ENCODE data around the gene PPFIA2. TPM values are rescaled to one million over a fixed set of nuclear protein-coding genes. Genes with fewer than 3 reads are reported as not detected.

The PPFIA2 gene
- not detected for polyA plus RNA-seq

DNA sequence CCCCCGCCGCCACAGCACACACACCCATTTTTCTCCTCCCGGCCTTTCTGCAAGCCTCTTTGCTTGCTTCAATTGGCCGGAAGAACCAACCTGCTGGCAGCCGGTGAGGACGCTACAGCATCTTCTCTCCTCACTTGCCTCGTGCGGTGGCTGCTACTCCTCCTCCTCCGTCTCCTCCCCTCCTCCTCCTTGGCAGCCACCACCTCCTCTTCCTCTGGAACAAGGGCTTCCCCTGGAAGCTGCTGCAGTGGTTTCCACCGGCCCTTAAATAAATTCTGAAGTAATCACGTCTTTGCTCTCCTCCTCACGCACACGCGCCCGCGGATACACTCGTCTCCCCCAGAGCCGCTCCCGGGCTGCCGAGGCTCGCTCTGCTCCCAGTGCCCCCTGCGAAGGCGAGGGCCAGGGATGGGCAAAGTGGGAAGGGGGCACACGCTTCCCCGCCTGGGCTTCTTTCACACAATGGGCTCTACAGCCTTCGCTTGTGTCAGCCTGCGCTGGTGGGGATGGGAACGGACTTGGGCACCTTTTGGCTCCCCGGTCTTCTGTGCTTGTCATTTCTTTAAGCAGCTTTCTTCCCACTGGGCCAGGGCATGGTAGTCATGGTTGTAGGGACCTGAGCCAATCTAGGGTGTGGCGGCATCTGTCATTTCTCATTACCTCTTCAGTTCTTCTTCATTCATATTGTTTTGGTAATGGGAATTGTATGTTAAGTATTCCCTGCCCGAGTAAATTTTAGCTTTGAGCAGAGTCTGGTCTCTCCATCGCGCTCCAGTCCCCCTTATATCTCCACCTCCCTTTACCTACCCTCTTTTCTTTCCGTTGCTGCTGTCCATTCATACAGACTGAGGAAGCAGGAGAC, at the start of gene PPFIA2:
Gene PPFIA2, minus strand, starts transcription at position 161 of the 862 bp plus-strand sequence.
- peaks cover 0 to 4% (median 3%) of the 10 kb centered on the region in 3 donors for H3K9me3 Mint-ChIP-seq
- H3K27ac Mint-ChIP-seq, result no peak within 1 kb of the TSS
- peak within 1 kb of the TSS in 1 of 4 donors; percentile 81 for H3K4me3 Mint-ChIP-seq
- no peaks in the 10 kb centered on the region for H3K36me3 Mint-ChIP-seq
- peaks cover 0 to 4% (median 2%) of the 10 kb centered on the region in 3 donors for H3K4me1 Mint-ChIP-seq
- H3K27me3 Mint-ChIP-seq, result peaks cover 16% of the 10 kb centered on the region

DNA sequence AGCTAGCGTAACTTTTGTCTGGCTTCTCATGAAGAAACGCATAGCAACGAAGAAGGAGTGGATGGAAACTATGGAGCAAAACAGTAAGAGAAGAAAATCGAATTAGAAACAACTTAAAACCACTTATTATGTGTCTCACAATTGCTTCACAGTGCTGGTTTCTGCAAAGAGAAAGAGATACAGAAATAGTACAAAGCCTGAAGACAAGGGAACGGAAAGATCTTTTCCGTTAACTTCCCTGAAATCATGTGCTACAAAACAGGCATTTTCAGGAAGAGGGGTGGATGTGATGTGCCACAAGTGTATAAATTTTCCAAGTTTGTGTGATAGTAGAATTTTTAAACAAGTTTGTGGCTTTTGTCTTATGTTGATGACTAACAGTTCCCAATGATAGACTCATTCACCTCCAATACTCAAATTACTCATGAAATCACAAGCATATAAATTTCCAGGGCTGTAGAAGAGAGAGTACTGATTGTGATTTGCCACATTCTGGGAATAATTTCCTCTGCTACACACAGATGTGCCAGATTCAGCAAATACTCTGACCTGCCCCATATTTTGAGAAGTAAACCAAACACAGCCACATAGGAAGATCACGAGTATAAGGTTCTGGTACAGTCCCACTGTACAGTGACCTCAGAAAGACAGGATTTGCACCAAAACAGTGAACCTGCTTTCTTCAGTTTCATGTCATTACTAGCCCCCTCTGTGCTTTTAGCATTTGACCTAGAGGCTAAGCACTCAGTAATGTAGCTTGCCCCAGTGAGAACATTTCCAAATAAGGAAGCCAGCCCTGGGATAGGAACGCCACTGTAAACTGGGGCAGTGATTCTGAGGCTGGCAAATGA, 41.4 kb upstream of the PPFIA2 start:
- Mint-ChIP-seq H3K27ac (no peak overlapping the region), H3K27me3 (no peaks in the 10 kb centered on the region), H3K36me3 (no peaks in the 10 kb centered on the region), H3K4me1 (no peaks in the 10 kb centered on the region), H3K4me3 (no peak overlapping the region), H3K9me3 (peaks cover 0 to 7% (median 3%) of the 10 kb centered on the region in 3 donors)

DNA sequence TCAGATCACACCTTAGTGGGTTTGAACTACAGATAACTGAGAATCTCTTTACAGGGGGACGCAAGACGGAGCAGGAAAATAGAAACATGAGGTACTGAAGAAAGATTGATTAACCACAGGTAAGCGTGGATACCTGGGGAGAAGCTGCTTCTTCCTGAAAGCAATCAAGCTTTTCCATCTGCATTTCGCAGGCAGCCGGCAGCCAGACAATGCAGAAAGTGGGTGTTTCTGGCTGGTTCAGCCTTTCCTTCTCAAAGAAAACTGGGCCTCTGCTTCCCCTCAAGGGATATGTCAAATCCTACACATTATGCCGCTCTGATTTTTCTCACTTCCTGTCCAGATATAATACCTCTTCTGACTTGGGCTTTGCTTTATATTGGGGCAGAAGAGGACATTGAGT, 39.1 kb upstream of the PPFIA2 start:
- Mint-ChIP-seq H3K27me3 (no peaks in the 10 kb centered on the region), H3K27ac (no peak overlapping the region), H3K4me3 (no peak overlapping the region), H3K4me1 (no peaks in the 10 kb centered on the region), H3K9me3 (peaks cover 0 to 11% (median 1%) of the 10 kb centered on the region in 3 donors), H3K36me3 (no peaks in the 10 kb centered on the region)

DNA sequence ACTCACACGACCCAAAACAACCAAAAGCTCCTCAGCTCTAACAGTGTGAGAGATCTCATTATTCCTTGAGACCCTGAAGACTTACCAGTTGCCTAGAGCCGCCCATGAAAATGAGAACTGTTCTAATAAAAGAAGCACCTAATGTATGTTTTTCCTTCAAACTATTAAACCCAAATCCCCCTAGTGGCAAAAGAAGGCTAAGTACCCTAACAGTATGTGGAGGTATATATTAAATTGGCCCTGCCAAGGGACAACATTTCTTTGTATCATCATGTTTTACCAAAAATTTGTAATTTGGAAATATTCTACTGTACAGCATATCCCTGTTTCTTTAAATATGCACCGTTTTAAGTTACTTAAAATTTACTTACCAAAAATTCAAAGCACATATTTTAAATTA, 38.0 kb upstream of the PPFIA2 start:
- Mint-ChIP-seq H3K36me3 (no peaks in the 10 kb centered on the region), H3K27ac (no peak overlapping the region), H3K4me1 (no peaks in the 10 kb centered on the region), H3K9me3 (peaks cover 0 to 11% (median 3%) of the 10 kb centered on the region in 3 donors), H3K4me3 (no peak overlapping the region), H3K27me3 (no peaks in the 10 kb centered on the region)

DNA sequence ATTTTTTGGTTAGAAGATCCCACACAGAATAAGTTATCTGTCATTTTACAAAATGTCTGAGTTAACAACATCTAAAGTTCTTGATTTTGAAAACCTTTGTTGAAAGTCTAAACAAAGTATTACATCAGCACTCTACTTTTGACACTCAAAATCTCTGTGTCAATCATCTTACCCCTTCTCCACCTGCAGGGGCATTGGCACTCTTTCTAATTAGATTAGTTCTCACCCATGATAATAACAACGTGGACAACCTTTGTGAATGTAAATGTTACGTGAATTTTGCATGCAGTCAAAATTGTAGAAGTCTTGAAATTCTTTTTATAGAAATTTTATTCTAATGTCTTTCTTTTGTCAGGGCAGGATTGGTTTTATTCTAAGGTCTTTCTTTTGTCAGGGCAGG, 33.5 kb upstream of the PPFIA2 start:
- Mint-ChIP-seq H3K4me1 (no peaks in the 10 kb centered on the region), H3K27ac (no peak overlapping the region), H3K9me3 (peaks cover 0 to 5% (median 2%) of the 10 kb centered on the region in 3 donors), H3K27me3 (no peaks in the 10 kb centered on the region), H3K36me3 (no peaks in the 10 kb centered on the region), H3K4me3 (no peak overlapping the region)

DNA sequence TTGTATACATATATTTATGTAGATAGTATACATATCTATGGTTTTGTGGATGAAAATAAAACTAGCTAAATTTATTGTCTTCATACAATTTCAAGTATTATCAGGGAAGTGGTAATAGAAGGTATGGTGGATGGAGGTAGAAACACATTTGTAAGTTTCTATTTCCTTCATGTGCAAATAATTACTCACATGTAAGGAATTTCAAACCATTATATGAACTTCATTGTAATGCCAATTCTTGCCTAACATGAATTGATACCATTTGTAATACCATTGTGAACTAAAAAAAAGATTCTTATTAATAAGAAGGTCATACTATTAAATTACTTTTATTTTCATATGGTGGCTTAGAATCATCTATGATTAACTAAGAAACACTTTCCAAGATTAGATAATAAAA, 20.1 kb upstream of the PPFIA2 start:
- H3K4me1 Mint-ChIP-seq, result no peaks in the 10 kb centered on the region

DNA sequence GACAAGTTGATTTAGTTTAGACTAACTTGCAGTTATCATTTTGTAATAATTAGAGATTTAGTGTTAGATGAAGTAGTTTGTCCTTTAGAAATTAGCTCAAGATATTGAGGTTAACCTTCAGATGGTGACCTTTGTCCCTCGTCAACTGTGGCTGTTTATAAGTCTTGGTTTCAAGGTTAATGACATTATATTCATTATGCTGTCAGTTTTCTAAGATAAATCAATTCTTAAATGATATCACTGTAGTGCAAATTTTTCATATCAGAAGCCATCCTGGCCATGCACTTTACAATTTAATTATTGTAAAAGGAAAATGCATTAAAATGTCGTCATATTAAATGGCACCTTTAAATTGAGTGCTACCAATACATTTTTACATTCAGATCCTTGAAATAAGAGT, 19.6 kb upstream of the PPFIA2 start:
- Mint-ChIP-seq H3K27ac (no peak overlapping the region), H3K9me3 (peaks cover 0 to 3% (median 0%) of the 10 kb centered on the region in 3 donors), H3K4me3 (no peak overlapping the region), H3K27me3 (no peaks in the 10 kb centered on the region), H3K36me3 (no peaks in the 10 kb centered on the region), H3K4me1 (no peaks in the 10 kb centered on the region)

More for the DNA sequence above, 20.1 kb upstream of the PPFIA2 start:
- Mint-ChIP-seq H3K27ac (no peak overlapping the region), H3K4me3 (no peak overlapping the region), H3K36me3 (no peaks in the 10 kb centered on the region), H3K9me3 (peaks cover 0 to 3% (median 0%) of the 10 kb centered on the region in 3 donors), H3K27me3 (no peaks in the 10 kb centered on the region)

DNA sequence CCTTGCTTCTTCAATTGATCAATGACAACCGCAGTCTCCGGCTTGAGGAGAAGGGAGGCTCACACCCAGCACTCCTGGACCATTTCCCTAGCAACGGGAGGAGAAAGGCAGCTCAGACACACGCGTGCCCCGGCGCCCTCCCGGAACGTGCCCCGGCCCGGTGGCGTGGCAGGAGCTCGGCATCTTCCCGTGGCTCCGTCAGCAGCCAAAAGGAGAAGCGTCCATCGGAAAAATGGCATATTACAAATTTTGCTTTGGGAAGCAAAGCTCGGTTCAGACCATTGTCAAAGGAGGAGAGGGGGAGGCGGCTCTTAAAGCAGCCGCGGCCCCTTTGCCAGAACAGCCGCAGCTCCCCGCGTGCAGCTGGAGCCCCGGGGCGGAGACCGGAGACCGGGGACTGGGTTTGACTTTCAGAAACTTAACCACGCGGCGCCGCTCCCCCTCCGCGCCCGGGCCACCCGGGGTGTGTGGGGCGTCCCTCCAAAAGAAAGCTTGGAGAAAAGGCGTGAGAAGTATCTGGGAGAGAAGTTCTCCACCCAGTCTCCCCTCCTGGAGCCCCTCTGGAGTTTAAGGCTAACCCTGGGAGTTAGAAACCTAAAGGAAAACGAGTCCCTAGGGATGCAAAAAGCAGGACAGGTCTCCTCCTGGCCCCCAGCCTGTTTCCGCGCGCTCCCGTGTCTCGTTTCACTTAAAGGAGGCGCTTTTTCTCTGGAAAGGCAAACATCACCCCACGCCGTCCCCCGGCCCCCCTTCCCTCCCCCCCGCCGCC, 545 bp downstream of the PPFIA2 start:
- Mint-ChIP-seq H3K9me3 (peaks cover 0 to 4% (median 3%) of the 10 kb centered on the region in 3 donors), H3K36me3 (no peaks in the 10 kb centered on the region), H3K27me3 (peaks cover 16% of the 10 kb centered on the region), H3K4me1 (peaks cover 0 to 4% (median 2%) of the 10 kb centered on the region in 3 donors), H3K27ac (no peak overlapping the region), H3K4me3 (peak overlapping the region in 1 of 4 donors; percentile 81)

DNA sequence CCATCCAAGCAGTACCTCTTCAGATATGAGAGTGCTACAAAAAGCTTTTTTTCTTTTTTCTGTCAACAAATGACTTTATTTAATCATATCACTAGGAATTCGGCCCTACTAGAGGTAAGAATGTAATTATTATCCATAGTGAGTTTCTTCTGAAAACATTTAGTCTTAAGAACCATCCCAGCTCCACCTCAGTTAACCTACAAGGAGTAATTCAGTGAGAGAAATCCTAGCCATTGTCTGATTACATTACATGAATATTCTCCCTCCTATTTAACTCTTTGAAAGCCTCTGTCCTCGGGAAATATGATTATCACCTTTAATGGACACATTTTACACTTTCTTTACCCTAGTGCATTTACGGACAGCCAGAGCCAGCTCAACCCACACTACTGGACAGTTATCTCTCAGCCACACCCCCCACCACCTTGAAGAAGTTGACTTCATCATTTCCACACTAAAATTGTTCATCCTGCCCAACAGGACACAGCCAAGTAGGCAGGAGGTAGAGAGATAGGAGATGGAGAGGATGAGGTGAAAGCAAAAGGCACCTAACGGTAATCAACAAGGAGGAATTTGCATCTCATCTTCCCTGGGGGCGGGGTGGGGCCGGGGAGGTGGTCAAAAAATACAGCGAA, 1.3 kb downstream of the PPFIA2 start:
- Mint-ChIP-seq H3K4me3 (peak overlapping the region in 2 of 4 donors; percentile 53 to 81), H3K27me3 (peaks cover 16% of the 10 kb centered on the region), H3K27ac (no peak overlapping the region), H3K9me3 (peaks cover 0 to 3% (median 0%) of the 10 kb centered on the region in 3 donors), H3K36me3 (no peaks in the 10 kb centered on the region), H3K4me1 (peaks cover 0 to 4% (median 2%) of the 10 kb centered on the region in 3 donors)

DNA sequence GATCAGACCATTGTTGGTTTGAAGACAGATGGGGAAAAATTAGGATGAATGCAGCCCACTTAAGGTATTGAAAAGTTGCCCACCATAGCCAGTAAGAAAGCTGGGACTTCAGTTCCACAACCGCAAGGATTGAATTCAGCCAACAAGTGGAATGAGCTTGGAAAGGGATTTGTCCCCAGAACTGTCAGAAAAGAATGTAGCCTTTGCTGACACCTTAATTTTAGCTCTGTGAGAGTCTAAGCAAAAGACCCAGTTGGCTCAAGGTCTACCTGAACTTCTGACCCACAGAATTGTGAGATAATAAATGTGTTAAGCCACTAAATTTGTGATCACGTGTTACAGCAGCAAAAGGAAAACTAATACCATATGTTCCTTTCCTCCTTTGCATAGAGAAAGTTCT, 29.4 kb downstream of the PPFIA2 start:
- H3K36me3 Mint-ChIP-seq, result no peaks in the 10 kb centered on the region

DNA sequence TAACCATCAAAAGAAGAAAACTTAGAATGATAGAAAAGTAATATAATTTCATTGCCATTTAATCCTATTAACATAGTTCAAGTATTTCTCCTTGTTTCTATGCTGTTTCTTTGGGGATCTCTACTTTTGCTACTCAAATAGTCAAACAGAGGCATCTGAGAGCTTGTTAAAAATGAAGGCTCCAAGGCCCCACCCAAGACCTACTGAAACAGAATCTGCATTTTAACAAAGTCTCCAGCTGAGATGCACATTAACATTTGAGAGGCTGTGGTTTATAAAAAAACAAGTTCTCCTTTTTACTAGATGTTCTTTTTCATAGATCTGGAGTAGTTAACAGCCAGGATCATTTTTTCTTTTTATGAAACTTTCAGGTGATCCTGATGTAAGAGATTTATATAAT, 31.8 kb downstream of the PPFIA2 start:
- Mint-ChIP-seq H3K27me3 (no peaks in the 10 kb centered on the region), H3K9me3 (peaks cover 0 to 6% (median 0%) of the 10 kb centered on the region in 3 donors), H3K36me3 (no peaks in the 10 kb centered on the region), H3K27ac (no peak overlapping the region), H3K4me3 (no peak overlapping the region), H3K4me1 (no peaks in the 10 kb centered on the region)

More for the DNA sequence above, 29.4 kb downstream of the PPFIA2 start:
- H3K4me1 Mint-ChIP-seq, result no peaks in the 10 kb centered on the region
- no peak overlapping the region for H3K4me3 Mint-ChIP-seq
- H3K27ac Mint-ChIP-seq, result no peak overlapping the region
- H3K9me3 Mint-ChIP-seq, result peaks cover 0 to 6% (median 0%) of the 10 kb centered on the region in 3 donors
- H3K27me3 Mint-ChIP-seq, result no peaks in the 10 kb centered on the region

DNA sequence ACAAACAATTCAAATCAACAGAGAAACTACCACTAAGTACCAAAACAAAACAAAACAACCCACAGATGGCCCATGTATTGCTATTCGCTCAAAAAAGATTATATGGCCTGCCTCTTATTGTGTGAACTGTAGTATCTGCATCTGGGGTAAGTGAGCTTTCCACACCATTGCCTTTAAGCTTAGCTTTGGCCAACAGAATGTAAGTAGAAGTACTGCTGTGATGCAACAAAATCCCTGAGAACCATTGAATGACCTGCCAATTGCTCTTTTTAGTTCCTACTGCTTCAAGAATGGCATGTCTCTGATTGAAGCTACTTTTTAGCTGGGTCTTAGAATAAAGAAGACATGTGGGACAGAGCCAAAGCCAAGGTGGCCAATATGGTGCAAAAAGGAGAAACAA, 32.5 kb downstream of the PPFIA2 start:
- Mint-ChIP-seq H3K9me3 (peaks cover 0 to 6% (median 0%) of the 10 kb centered on the region in 3 donors), H3K27me3 (no peaks in the 10 kb centered on the region), H3K4me3 (no peak overlapping the region), H3K36me3 (no peaks in the 10 kb centered on the region), H3K4me1 (no peaks in the 10 kb centered on the region), H3K27ac (no peak overlapping the region)

DNA sequence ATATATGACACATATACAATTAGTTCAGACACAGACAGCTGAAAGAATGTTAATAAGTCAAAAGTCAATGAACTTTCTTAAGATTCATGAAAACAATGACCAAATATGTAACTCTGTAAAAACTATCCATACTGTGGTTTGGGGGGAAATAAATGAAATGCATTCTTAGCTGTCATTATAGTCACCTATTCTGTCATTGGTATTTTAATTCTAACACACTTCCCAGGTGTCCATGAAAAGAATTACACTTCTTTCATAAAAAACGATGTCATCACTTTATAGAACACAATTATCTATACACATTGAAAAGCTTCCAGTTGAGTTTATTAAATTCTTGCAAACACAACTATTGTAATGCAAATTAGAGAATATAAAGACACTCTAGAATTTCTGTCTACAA, 35.8 kb downstream of the PPFIA2 start:
- peaks cover 0 to 6% (median 0%) of the 10 kb centered on the region in 3 donors for H3K9me3 Mint-ChIP-seq
- no peaks in the 10 kb centered on the region for H3K4me1 Mint-ChIP-seq
- H3K4me3 Mint-ChIP-seq, result no peak overlapping the region
- no peak overlapping the region for H3K27ac Mint-ChIP-seq
- no peaks in the 10 kb centered on the region for H3K36me3 Mint-ChIP-seq
- no peaks in the 10 kb centered on the region for H3K27me3 Mint-ChIP-seq

DNA sequence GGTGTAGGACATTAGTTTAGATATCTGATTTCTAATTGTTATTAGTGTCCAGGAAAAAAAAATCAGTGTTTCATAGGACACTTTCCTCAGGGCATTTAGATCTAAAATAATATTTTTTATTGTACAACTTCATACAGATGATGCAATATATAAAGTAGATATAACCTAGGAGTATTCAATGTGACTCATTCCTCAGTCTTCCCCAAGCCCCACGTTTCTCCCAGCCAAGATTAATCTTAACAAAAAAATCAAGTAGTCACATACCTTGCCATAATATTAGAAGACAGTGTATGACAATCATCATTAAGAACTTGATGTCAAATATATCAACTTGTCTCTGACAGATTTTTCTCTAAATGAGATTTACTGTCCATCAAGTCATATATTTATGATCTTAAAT, 37.1 kb downstream of the PPFIA2 start:
- H3K27me3 Mint-ChIP-seq, result no peaks in the 10 kb centered on the region
- H3K4me3 Mint-ChIP-seq, result no peak overlapping the region
- no peaks in the 10 kb centered on the region for H3K4me1 Mint-ChIP-seq
- no peak overlapping the region for H3K27ac Mint-ChIP-seq
- no peaks in the 10 kb centered on the region for H3K9me3 Mint-ChIP-seq
- H3K36me3 Mint-ChIP-seq, result no peaks in the 10 kb centered on the region
